K562 treated with DMSO at 1 percent for 12 hours (cell line): ENCODE measurements around the gene PRRC2C. TPM values are rescaled to one million over a fixed set of nuclear protein-coding genes. Genes with fewer than 3 reads are reported as not detected.

ENCODE experiments used
- total RNA-seq: library from RNA; unstranded; fragments of 300-600 nt; gene quantifications from 2 replicates; pipeline ENCODE4 v1.2.3, GENCODE V29; 2022; ENCODE audit not compliant: insufficient read depth

PRRC2C gene
- total RNA-seq, result 19.1 and 88.7 TPM in 2 replicates

GRCh38 chr1:171485375-171486047 is at the start of gene PRRC2C:
TSS of gene PRRC2C (plus strand) at chr1:171485530. CDS start at chr1:171512089, 26,559 bp downstream.

DNA sequence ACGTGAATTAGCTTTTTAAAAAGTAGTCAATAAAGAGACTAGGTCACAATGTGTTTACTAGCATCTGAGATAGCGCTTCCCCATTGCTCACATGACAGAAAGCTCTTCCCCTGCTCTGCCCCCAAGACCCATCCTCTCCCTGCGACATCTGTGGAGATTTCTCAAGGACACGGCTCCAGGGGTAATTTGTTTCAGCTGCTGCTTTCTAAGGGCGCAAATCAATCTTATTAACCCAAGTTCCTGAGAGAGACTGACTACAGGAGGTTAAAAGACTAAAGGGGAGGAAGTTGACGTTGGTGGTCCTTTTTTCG is 136.8 kb downstream of the PRRC2C start, which contains the start of gene MYOCOS:
MYOCOS (plus strand) TSS at position 92 of the 311 bp plus-strand sequence. CDS start 1,641 bp downstream, outside the sequence.

Other genes starting within 250 kb of the PRRC2C start
- not detected in 2 replicates for gene FMO1, start 237.0 kb upstream of the PRRC2C start, total RNA-seq
- gene FMO4, start 171.3 kb upstream of the PRRC2C start, total RNA-seq, result 0.74 TPM in 1 of 2 replicates, not detected in the other
- not detected in 2 replicates for gene MYOCOS, start 136.7 kb downstream of the PRRC2C start, total RNA-seq
- gene MYOC, start 167.2 kb downstream of the PRRC2C start, total RNA-seq, result not detected in 2 replicates